KOPT-K1 (cell line): ENCODE data around the gene OR6C2.
"Not testable (repeated sequence)": the region's sequence is repeated elsewhere in the genome, so short reads cannot be mapped to it uniquely, and the experiment has no call there.

Experiments used
- H3K27ac ChIP-seq: fragments of 200-600 bp; sonication (generic); 2 replicates; pipeline ENCODE4 v1.5.1; 2016; ENCODE audit warnings: antibody characterized with exemption, mild to moderate bottlenecking, low read depth, low read length; ENCODE audit not compliant: poor library complexity, severe bottlenecking
- H3K36me3 ChIP-seq: fragments of 200-600 bp; sonication (generic); 2 replicates; pipeline ENCODE4 v1.5.1; 2017; ENCODE audit warnings: antibody characterized with exemption, mild to moderate bottlenecking, low read length, moderate library complexity; ENCODE audit not compliant: insufficient read depth
- H3K9me3 ChIP-seq: fragments of 200-600 bp; sonication (generic); 2 replicates; pipeline ENCODE4 v1.5.1; 2017; ENCODE audit warnings: antibody characterized with exemption, low read length, mild to moderate bottlenecking; ENCODE audit not compliant: insufficient read depth, poor library complexity, severe bottlenecking

The OR6C2 gene

GRCh38 chr12:55445357-55445756 is 1.5 kb downstream of the OR6C2 start:
- Histone ChIP-seq H3K9me3 (peaks cover 7% of the 10 kb centered on the region), H3K36me3 (no peaks in the 10 kb centered on the region), H3K27ac (no peak overlapping the region)

GRCh38 chr12:55446326-55446725 is 2.5 kb downstream of the OR6C2 start:
- no peak overlapping the region for H3K27ac ChIP-seq
- no peaks in the 10 kb centered on the region for H3K9me3 ChIP-seq
- H3K36me3 ChIP-seq, result no peaks in the 10 kb centered on the region

GRCh38 chr12:55448825-55449224 is 4.9 kb downstream of the OR6C2 start:
- no peaks in the 10 kb centered on the region for H3K36me3 ChIP-seq
- H3K27ac ChIP-seq, result no peak overlapping the region
- no peaks in the 10 kb centered on the region for H3K9me3 ChIP-seq

- not testable (repeated sequence) for H3K36me3 ChIP-seq, H3K27ac ChIP-seq, H3K9me3 ChIP-seq
These were observed 21.1 kb downstream of the OR6C2 start for GRCh38 chr12:55464926-55465325.

GRCh38 chr12:55467836-55468235 is 24.0 kb downstream of the OR6C2 start:
- H3K9me3 ChIP-seq, result no peaks in the 10 kb centered on the region
- no peak overlapping the region for H3K27ac ChIP-seq
- H3K36me3 ChIP-seq, result no peaks in the 10 kb centered on the region

- no peaks in the 10 kb centered on the region for H3K9me3 ChIP-seq
- no peak overlapping the region for H3K27ac ChIP-seq
These were observed 25.4 kb downstream of the OR6C2 start for GRCh38 chr12:55469291-55469690.

GRCh38 chr12:55470088-55470829 is 26.4 kb downstream of the OR6C2 start, which contains the start of gene OR6C70:
Gene OR6C70, minus strand, starts transcription at chr12:55470138. Its CDS starts 0 bp downstream, at chr12:55470138.
- Histone ChIP-seq H3K36me3 (no peaks in the 10 kb centered on the region), H3K9me3 (no peaks in the 10 kb centered on the region)

More at GRCh38 chr12:55469291-55469690, 25.4 kb downstream of the OR6C2 start:
- no peaks in the 10 kb centered on the region for H3K36me3 ChIP-seq

GRCh38 chr12:55472264-55472663 is 28.4 kb downstream of the OR6C2 start:
- Histone ChIP-seq H3K9me3 (no peaks in the 10 kb centered on the region), H3K36me3 (no peaks in the 10 kb centered on the region), H3K27ac (no peak overlapping the region)

More at GRCh38 chr12:55470088-55470829, 26.4 kb downstream of the OR6C2 start, which contains the start of gene OR6C70:
- H3K27ac ChIP-seq, result no peak within 1 kb of the TSS

GRCh38 chr12:55479136-55479535 is 35.3 kb downstream of the OR6C2 start:
- H3K9me3 ChIP-seq, H3K27ac ChIP-seq, H3K36me3 ChIP-seq: not testable (repeated sequence)

- not testable (repeated sequence) for H3K9me3 ChIP-seq, H3K27ac ChIP-seq, H3K36me3 ChIP-seq
These were observed 40.4 kb downstream of the OR6C2 start for GRCh38 chr12:55484284-55484683.

GRCh38 chr12:55492078-55492477 is 48.2 kb downstream of the OR6C2 start, which contains the start of gene OR6C68:
Gene OR6C68, plus strand, starts transcription at chr12:55492378. Its CDS starts 0 bp downstream, at chr12:55492378.
- no peaks in the 10 kb centered on the region for H3K36me3 ChIP-seq
- H3K9me3 ChIP-seq, result no peaks in the 10 kb centered on the region
- H3K27ac ChIP-seq, result no peak within 1 kb of the TSS

GRCh38 chr12:55495490-55495889 is 51.6 kb downstream of the OR6C2 start:
- no peaks in the 10 kb centered on the region for H3K9me3 ChIP-seq
- no peaks in the 10 kb centered on the region for H3K36me3 ChIP-seq
- no peak overlapping the region for H3K27ac ChIP-seq

- no peaks in the 10 kb centered on the region for H3K36me3 ChIP-seq
- H3K27ac ChIP-seq, result no peak overlapping the region
- no peaks in the 10 kb centered on the region for H3K9me3 ChIP-seq
These were observed 55.4 kb downstream of the OR6C2 start for GRCh38 chr12:55499231-55499630.

- H3K36me3 ChIP-seq, result no peaks in the 10 kb centered on the region
- no peaks in the 10 kb centered on the region for H3K9me3 ChIP-seq
- no peak overlapping the region for H3K27ac ChIP-seq
These were observed 56.0 kb downstream of the OR6C2 start for GRCh38 chr12:55499810-55500252.

- no peaks in the 10 kb centered on the region for H3K36me3 ChIP-seq
- no peak overlapping the region for H3K27ac ChIP-seq
- no peaks in the 10 kb centered on the region for H3K9me3 ChIP-seq
These were observed 57.7 kb downstream of the OR6C2 start for GRCh38 chr12:55501601-55502000.
